ENCODE results near the gene VAV2. TPM values are rescaled to one million over a fixed set of nuclear protein-coding genes. Genes with fewer than 3 reads are reported as not detected.

Gene VAV2
- total RNA-seq, 1 donor from 2014 or later: 61.9 TPM

DNA sequence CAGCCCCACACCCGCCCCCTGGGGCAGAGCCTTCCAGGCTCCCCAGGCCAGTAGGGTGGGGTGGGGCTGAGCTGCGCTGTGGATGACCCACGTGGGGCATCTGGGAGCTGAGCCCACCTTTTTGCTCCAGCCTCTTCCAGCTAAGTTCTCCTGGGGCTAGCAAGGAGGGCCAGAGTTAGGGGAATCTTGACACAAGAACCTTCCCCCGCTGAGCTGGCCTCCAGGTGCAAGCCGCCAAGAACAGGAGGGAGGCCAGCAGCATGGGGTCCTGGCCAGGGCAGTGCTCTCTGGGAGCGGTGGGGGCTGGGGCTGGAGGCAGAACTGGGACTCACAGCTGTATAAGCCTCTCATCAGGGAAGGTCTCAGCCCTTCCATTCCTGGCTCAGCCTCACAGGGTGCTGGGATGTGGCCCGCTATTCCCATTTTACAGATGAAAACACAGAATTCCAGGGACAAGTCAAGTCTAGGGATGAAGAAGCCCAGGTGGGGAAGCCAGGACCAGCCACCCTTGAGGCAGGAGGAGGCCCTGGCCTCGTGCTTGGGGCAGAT, 275.5 kb downstream of the VAV2 start:
- no peak overlapping the region for H3K27ac Mint-ChIP-seq
- DNase-seq (ENCODE audit: low spot score in 2 of 2, unreplicated experiment in 2 of 2): no peak
- peaks cover 6% of the 10 kb centered on the region for H3K36me3 Mint-ChIP-seq
- peaks cover 7% of the 10 kb centered on the region for H3K9me3 Mint-ChIP-seq
- H3K27me3 Mint-ChIP-seq (ENCODE audit: low read depth): no peaks in the 10 kb centered on the region
- no peak for TF ChIP-seq CTCF (IDR thresholded peaks at IDR 0.05; ENCODE audit: unreplicated experiment)
- H3K4me3 Mint-ChIP-seq: no peak overlapping the region
- peaks cover 25% of the 10 kb centered on the region for H3K4me1 Mint-ChIP-seq

GRCh38 chr9:133715866-133716563, 276.1 kb downstream of the VAV2 start:
- peaks cover 6% of the 10 kb centered on the region for H3K36me3 Mint-ChIP-seq
- H3K9me3 Mint-ChIP-seq: peaks cover 7% of the 10 kb centered on the region
- H3K4me3 Mint-ChIP-seq: peak overlapping the region; percentile 1
- H3K27ac Mint-ChIP-seq: peak overlapping the region; percentile 59
- DNase-seq (ENCODE audit: low spot score in 2 of 2, unreplicated experiment in 2 of 2): peak in 1 of 2 experiments; percentile 22
- TF ChIP-seq CTCF (IDR thresholded peaks at IDR 0.05; ENCODE audit: unreplicated experiment): peak; percentile 11
- H3K4me1 Mint-ChIP-seq: peaks cover 29% of the 10 kb centered on the region
- no peaks in the 10 kb centered on the region for H3K27me3 Mint-ChIP-seq (ENCODE audit: low read depth)

- peak overlapping the region; percentile 90 for H3K27ac Mint-ChIP-seq
- peaks cover 2% of the 10 kb centered on the region for H3K9me3 Mint-ChIP-seq
- no peak for DNase-seq (ENCODE audit: low spot score in 2 of 2, unreplicated experiment in 2 of 2)
- no peaks in the 10 kb centered on the region for H3K27me3 Mint-ChIP-seq (ENCODE audit: low read depth)
- TF ChIP-seq CTCF (IDR thresholded peaks at IDR 0.05; ENCODE audit: unreplicated experiment): no peak
- H3K4me3 Mint-ChIP-seq: peak overlapping the region; percentile 1
- peaks cover 31% of the 10 kb centered on the region for H3K4me1 Mint-ChIP-seq
- peaks cover 1% of the 10 kb centered on the region for H3K36me3 Mint-ChIP-seq
Observed at GRCh38 chr9:133715295-133715865, 276.7 kb downstream of the VAV2 start.

- H3K27me3 Mint-ChIP-seq (ENCODE audit: low read depth): no peaks in the 10 kb centered on the region
- TF ChIP-seq CTCF (IDR thresholded peaks at IDR 0.05; ENCODE audit: unreplicated experiment): no peak
- peak in 1 of 2 experiments; percentile 10 for DNase-seq (ENCODE audit: low spot score in 2 of 2, unreplicated experiment in 2 of 2)
- no peak overlapping the region for H3K4me3 Mint-ChIP-seq
- no peaks in the 10 kb centered on the region for H3K9me3 Mint-ChIP-seq
- no peaks in the 10 kb centered on the region for H3K36me3 Mint-ChIP-seq
- peaks cover 31% of the 10 kb centered on the region for H3K4me1 Mint-ChIP-seq
- peak overlapping the region; percentile 90 for H3K27ac Mint-ChIP-seq
Observed at GRCh38 chr9:133714606-133715294, 277.4 kb downstream of the VAV2 start.

GRCh38 chr9:133713960-133714495, 278.1 kb downstream of the VAV2 start:
- Mint-ChIP-seq H3K36me3 (no peaks in the 10 kb centered on the region), H3K4me1 (peaks cover 37% of the 10 kb centered on the region), H3K27me3 (ENCODE audit: low read depth) (no peaks in the 10 kb centered on the region), H3K9me3 (no peaks in the 10 kb centered on the region), H3K4me3 (no peak overlapping the region), H3K27ac (peak overlapping the region; percentile 90)
- DNase-seq (ENCODE audit: low spot score in 2 of 2, unreplicated experiment in 2 of 2): no peak
- TF ChIP-seq CTCF (IDR thresholded peaks at IDR 0.05; ENCODE audit: unreplicated experiment): no peak

Data from mesothelial cell of epicardium (in vitro differentiated cells).